Esophagus muscularis mucosa (tissue), 3 donors: ENCODE measurements around the gene EDIL3.

Experiments used
- CTCF ChIP-seq, 3 experiments: fragments of 200-600 bp in 2 of 3; fragments of 450-650 bp in 1 of 3; sonication (generic) in 2 of 3; IDR thresholded peaks; one replicate each; pipeline ENCODE4 v1.5.1; 2017 to 2019; ENCODE audit warnings: antibody characterized with exemption in 3 of 3, mild to moderate bottlenecking in 2 of 3, moderate library complexity in 1 of 3
- POLR2AphosphoS5 ChIP-seq, 2 donors: sonication (generic); formaldehyde crosslinking; IDR thresholded peaks; one replicate each; pipeline ENCODE4 v1.6.1; 2017; ENCODE audit warnings: antibody characterized with exemption in 2 of 2

GRCh38 chr5:84131372-84131771 lies 253.3 kb downstream of the EDIL3 start:
- TF ChIP-seq POLR2AphosphoS5 (IDR thresholded peaks at IDR 0.05) (no peak), CTCF (IDR thresholded peaks at IDR 0.05) (no peak)
